H7 (cell line): ENCODE results near the gene HDGFL2. TPM values are rescaled to one million over a fixed set of nuclear protein-coding genes. Genes with fewer than 3 reads are reported as not detected.

Experiments used
- DNase-seq: peaks from one replicate; pipeline ENCODE4 v3.0.0; 2012
- H3K27me3 ChIP-seq: 2 replicates; pipeline ENCODE4 v1.6.0; 2011; ENCODE audit warnings: mild to moderate bottlenecking, low read length; ENCODE audit not compliant: control insufficient read depth, insufficient read depth
- H3K36me3 ChIP-seq: replicated peaks from 2 replicates; pipeline ENCODE4 v1.5.1; 2011; ENCODE audit warnings: low read length; ENCODE audit not compliant: control insufficient read depth, insufficient read depth
- H3K4me3 ChIP-seq: 2 replicates; pipeline ENCODE4 v1.5.1; 2011; ENCODE audit warnings: low read depth, mild to moderate bottlenecking, control low read depth, low read length, moderate library complexity; ENCODE audit not compliant: insufficient read depth
- total RNA-seq: library from RNA; depleted of rRNA; stranded (reverse); fragments of >200 nt; shearing (Covaris generic); gene quantifications from 2 replicates; pipeline ENCODE4 v1.2.3, GENCODE V29; 2014; rRNA removed

The HDGFL2 gene
- 111 and 116 TPM in 2 replicates for total RNA-seq

DNA sequence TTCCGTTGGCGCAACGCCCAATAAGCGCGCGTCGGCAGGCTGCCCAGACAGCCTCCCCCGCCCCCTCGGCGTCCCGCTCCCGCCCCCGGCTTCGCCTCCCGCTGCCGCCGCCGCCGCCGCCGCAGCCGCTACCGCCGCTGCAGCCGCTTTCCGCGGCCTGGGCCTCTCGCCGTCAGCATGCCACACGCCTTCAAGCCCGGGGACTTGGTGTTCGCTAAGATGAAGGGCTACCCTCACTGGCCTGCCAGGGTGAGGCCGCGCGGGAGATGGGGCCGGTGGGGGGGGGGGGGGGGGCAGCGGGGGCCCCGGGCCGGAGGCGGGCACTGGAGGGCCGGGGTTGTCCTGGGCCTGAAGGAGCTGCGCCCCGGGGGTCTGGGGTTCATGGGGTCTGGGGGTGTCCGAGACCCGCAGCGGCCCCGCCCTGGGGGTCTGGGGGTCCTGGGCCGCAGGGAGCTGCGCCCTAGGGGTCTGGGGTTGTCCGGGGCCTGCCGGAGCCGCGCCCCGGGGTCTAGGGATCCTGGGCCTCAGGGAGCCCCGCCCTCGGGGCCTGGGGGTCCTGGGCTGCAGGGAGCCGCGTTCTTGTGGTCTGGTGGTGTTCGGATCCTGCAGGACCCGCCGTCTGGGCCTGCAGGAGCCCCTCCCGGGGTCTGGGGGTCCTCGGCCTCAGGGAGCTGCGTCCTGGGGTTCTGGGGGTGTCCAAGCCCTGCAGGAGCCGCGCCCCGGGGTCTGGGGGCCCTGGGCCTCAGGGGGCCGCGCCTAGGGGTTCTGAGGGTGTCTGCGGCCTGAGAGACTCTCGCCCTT lies at the start of gene HDGFL2:
TSS of gene HDGFL2 (plus strand) at position 124 of the 801 bp plus-strand sequence. CDS start at position 178, 54 bp downstream.
- no peaks in the 10 kb centered on the region for H3K27me3 ChIP-seq
- H3K36me3 ChIP-seq = peaks cover 11% of the 10 kb centered on the region
- peak within 1 kb of the TSS; percentile 80 for H3K4me3 ChIP-seq
- peak; percentile 100 for DNase-seq

DNA sequence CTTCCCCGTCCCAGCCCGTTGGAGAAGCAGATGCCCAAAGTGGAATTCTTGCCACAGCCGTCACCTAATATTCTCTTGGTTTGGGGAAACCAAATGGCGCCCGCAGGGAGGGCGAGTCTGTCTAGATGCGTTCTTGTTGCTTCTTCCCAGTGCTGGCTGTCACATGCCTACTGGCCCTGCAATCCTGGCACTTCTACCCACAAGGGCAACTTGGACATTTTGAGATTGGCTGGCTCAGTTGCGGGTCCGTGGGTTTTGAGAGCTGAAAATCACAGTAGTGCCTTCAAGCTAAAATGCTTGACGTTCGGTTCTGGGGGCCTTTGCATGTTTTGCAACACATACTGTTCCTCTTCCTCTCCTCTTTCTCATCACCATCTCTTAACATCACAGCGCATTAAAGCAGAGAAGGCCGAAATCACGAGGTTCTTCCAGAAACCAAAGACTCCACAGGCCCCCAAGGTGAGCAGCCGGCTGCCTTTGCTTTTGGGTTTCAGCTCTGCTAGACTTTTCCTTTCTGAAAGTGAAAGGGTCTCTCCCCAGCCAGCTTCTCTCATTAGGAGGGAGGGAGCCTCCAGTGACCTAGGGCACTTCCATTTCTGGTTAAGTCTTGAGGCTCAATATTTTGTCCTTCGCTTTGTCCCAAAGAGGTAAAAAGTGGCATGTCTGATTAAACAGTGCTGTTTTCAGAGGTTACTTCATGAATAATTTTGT lies 48.5 kb upstream of the HDGFL2 start:
- DNase-seq = no peak
- no peaks in the 10 kb centered on the region for H3K27me3 ChIP-seq
- H3K36me3 ChIP-seq = peaks cover 42% of the 10 kb centered on the region
- H3K4me3 ChIP-seq = no peak overlapping the region

DNA sequence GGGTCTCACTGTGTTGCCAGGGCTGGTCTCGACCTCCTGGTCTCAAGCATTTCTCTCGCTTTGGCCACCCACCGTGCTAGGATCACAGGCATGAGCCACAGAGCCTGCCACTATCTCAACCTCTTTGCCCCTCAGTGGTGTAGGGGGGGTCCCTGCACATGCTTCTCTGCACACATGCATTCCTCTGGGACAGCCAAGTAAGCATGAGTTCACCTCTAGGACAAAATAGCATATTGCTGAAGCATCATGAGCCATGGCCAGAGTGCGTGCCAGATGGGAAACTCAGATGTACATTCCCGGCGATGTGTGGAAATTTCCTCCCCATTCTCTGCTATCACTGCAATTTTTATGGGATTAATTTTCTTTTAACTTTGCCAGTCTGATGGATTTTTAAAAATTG lies 46.6 kb upstream of the HDGFL2 start:
- H3K4me3 ChIP-seq = no peak overlapping the region
- no peak for DNase-seq
- H3K27me3 ChIP-seq = no peaks in the 10 kb centered on the region
- peaks cover 55% of the 10 kb centered on the region for H3K36me3 ChIP-seq

DNA sequence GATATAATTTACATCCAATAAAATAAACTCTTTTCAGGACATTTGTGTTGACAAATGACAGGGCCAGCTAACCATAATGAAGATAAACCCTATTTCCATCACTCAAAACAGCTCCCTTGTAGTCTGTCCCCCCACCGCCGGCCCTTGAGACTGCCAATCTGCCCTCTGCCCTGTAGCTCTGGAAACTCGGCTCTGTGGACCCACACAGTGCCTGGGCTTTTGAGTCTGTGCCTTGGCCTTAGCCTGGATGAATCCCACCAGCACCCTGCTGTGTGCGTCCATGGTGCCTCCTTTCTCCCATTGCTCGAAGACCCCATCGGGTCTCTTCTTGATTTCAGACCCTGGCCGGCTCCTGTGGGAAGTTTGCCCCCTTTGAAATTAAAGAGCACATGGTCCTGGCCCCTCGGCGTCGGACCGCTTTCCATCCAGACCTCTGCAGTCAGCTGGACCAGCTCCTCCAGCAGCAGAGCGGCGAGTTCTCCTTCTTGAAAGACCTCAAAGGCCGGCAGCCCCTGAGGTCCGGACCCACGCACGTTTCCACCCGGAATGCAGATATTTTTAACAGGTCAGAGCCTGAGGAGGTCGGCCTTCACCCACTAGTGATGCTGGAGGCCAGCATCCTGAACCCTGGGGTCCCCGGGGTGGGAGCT lies 43.6 kb upstream of the HDGFL2 start:
- Histone ChIP-seq H3K27me3 (no peaks in the 10 kb centered on the region), H3K36me3 (peaks cover 61% of the 10 kb centered on the region), H3K4me3 (no peak overlapping the region)
- DNase-seq = no peak

DNA sequence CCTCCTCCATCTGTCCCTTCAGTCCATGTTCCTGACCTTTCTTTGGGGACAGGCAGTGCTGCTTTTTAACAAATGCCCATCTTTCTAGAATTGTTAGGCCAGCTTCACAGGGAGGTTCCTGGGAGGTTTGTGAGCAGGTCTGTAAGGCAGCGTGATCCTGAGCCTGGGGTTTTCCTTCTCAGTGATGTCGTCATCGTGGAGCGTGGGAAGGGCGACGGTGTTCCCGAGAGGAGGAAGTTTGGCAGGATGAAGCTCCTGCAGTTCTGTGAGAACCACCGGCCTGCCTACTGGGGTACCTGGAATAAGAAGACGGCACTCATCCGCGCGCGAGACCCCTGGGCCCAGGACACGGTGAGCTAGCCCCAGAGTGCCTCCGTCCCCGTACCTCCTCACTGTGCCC lies 42.8 kb upstream of the HDGFL2 start:
- DNase-seq = no peak
- peaks cover 58% of the 10 kb centered on the region for H3K36me3 ChIP-seq

DNA sequence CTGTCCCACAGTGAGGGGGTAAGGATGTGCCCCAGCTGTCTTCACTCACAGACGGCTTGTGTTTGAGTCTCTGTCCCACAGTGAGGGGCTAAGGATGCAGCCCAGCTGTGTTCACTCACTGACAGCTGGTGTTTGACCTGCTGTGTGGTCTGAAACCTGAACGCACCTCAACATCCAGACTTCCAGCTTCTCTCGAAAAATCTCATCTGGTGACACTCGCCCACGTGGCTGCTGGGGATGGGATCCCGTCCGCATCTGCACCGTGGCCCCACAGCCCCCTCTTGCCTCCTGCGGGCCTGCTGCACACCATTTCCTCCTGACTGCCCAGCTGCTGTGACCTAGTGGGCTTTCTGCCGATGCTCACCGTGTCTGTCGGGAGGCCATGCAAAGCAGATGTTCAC lies 42.3 kb upstream of the HDGFL2 start:
- H3K4me3 ChIP-seq = no peak overlapping the region
- DNase-seq = no peak
- H3K36me3 ChIP-seq = peaks cover 63% of the 10 kb centered on the region
- no peaks in the 10 kb centered on the region for H3K27me3 ChIP-seq

More for the DNA sequence above, 42.8 kb upstream of the HDGFL2 start:
- Histone ChIP-seq H3K4me3 (no peak overlapping the region), H3K27me3 (no peaks in the 10 kb centered on the region)

DNA sequence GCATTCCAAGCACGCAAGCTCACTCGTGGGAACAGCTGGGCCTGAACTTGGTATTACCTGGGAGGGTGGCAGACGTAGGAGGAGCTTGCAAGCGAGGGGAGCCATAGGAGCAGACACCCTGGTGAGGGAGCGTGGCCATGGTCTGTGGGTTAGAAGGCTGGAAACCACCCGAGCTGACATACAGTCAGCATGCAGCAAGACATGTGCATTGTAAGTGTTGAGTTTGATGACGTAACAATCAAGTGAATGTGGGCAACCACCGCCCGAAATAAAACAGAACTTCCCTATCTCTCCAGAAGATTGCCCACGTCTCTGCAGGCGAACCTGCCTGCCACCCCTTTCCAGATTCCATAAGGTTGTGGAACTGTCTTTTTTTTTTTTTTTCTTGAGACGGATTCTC lies 41.3 kb upstream of the HDGFL2 start:
- no peak for DNase-seq
- H3K4me3 ChIP-seq = no peak overlapping the region
- H3K27me3 ChIP-seq = no peaks in the 10 kb centered on the region
- peaks cover 62% of the 10 kb centered on the region for H3K36me3 ChIP-seq

DNA sequence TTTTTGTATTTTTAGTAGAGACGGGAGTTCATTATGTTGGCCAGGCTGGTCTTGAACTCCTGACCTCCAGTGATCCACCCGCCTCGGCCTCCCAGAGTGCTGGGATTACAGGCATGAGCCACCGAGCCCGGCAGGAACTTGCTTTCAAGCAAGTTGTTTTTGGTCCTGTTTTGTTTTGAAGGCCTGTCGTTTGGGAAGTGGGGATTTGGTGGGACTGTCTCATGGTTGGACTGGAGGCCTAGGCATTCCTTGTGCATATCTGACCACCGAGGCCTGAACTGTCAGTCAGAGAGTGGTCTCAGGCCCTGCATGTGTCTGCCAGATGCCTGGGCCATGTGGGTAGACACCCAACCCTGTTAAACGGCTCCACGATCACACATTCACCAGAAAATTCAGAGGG lies 40.8 kb upstream of the HDGFL2 start:
- Histone ChIP-seq H3K27me3 (no peaks in the 10 kb centered on the region), H3K36me3 (peaks cover 64% of the 10 kb centered on the region), H3K4me3 (no peak overlapping the region)
- DNase-seq = no peak

DNA sequence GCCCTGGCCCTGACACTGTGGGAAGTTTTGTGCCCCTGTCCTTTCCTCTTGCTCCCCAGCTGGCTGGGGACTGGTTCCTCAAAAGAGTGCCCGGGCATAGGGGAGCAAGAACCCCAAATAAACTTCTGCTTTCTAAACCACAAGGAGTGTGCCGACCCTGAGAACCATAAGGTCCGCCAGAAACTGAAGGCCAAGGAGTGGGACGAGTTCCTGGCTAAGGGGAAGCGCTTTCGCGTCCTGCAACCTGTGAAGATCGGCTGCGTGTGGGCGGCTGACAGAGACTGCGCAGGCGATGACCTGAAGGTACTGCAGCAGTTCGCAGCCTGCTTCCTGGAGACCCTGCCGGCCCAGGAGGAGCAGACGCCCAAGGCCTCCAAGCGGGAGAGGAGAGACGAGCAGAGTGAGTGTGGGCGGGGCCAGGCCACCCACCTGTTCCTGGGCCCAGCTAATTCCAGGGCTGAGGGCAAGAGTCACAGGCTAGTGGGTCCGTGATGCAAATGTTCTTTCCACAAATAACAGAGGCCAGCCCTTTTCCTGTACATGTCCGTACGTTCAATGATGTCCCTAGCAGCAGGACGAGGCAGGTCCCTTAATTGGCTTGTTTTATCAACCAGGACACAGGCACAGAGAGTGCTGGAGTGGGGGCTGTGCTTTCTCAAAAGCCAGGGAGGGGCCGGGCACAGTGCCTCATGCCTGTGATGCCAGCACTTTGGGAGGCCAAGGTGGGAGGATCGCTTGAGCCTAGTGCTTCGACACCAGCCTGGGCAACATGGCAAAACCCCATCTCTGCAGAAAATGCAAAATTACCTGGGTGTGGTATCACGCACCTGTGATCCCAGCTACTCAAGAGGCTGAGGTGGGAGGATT lies 40.1 kb upstream of the HDGFL2 start:
- H3K36me3 ChIP-seq = peaks cover 68% of the 10 kb centered on the region
- peak; percentile 49 for DNase-seq
- no peak overlapping the region for H3K4me3 ChIP-seq
- H3K27me3 ChIP-seq = no peaks in the 10 kb centered on the region

DNA sequence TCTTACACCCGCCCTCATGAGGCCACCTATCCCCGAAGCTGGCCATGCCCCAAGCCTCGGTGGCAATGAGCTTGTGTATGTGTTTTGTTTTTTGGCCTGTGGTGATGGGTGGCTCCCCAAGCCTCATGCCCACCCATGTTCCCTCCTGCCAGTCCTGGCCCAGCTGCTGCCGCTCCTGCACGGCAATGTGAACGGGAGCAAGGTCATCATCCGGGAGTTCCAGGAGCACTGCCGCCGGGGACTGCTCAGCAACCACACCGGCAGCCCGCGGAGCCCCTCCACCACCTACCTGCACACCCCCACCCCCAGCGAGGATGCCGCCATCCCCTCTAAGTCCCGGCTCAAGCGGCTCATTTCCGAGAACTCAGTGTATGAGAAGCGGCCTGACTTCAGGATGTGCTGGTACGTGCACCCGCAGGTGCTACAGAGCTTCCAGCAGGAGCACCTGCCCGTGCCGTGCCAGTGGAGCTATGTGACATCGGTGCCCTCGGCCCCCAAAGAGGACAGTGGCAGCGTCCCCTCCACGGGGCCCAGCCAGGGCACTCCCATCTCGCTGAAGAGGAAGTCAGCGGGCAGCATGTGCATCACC lies 39.1 kb upstream of the HDGFL2 start:
- Histone ChIP-seq H3K27me3 (no peaks in the 10 kb centered on the region), H3K36me3 (peaks cover 68% of the 10 kb centered on the region), H3K4me3 (no peak overlapping the region)
- DNase-seq = peak; percentile 55

DNA sequence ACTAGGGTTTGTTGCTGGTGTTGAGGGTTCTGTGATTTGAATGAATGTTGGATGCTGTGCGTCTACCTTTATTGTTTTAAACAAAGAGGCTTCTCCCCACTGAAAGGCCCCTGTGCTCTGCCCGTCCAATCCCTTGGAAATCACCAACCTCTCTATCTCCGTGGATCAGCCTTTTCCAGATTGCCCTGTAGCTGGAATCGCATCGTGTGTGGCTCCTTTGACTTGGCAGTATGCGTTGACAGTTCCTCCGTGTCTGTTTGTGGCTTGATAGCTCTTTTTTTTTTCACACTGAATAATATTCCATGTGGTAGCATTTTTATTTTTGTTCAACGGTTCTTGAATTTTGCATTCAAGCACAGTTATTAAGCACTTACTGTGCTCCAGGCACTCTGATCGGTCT lies 37.7 kb upstream of the HDGFL2 start:
- H3K4me3 ChIP-seq = no peak overlapping the region
- DNase-seq = no peak
- H3K36me3 ChIP-seq = peaks cover 62% of the 10 kb centered on the region
- H3K27me3 ChIP-seq = no peaks in the 10 kb centered on the region

DNA sequence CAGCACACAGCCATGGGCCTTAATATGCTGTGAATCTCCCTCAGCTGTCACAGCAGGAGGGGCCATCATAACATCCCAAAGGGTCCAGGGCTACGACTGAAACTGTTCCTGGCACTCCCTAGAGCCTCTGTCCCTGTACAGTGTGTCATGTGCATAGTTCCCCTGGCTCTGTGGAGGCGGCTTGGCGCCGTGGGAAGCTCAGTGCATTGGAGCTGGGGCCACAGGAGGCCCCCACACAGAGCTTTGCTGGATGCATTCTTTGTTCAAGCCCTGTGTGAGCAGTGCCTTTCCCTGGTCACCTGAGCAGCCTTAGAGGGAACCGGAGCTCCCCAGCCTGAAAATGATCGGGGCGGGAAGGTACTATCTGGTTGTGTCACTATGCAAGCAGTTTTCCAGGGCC lies 35.9 kb upstream of the HDGFL2 start:
- no peak for DNase-seq
- H3K4me3 ChIP-seq = no peak overlapping the region
- H3K27me3 ChIP-seq = no peaks in the 10 kb centered on the region
- peaks cover 59% of the 10 kb centered on the region for H3K36me3 ChIP-seq

DNA sequence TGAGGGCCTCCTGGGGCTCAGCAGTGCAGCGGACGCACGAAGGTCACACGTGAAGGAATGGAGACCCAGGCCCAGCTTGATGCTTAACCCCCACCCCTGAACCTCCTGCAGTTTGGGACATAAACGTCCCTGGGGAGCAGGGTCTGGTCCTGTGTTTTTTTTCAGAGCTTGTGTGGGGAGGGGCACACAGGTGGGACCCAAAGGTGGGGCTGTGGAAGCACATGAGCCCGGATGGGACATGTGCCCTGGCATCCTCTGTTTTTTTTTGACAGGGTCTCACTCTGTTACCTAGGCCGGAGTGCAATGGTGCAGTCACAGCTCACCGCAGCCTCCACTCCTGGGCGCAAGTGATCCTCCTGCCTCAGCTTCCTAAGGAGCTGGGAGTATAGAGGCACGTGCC lies 35.0 kb upstream of the HDGFL2 start:
- Histone ChIP-seq H3K4me3 (no peak overlapping the region), H3K36me3 (peaks cover 54% of the 10 kb centered on the region), H3K27me3 (no peaks in the 10 kb centered on the region)
- no peak for DNase-seq

DNA sequence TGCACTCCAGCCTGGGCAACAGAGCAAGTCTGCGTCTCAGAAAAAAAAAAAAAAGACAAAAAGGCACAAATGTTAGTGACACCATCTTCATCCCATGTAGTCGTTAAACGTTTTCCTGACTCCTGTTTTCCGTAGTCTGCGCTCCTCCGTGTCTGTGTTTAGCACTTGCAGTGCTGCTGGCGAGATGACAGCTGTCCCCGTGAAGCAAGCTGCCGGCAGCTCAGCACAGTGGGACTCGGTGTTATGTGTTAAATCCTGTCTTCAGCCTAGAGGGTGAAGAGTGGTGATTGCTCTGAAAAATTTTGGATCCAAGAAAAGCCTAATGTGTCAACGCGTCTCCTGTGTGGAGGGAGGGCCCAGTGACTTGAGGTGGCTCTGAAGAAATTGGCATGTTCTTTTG lies 32.9 kb upstream of the HDGFL2 start:
- no peak for DNase-seq
- H3K27me3 ChIP-seq = no peaks in the 10 kb centered on the region
- H3K4me3 ChIP-seq = no peak overlapping the region
- H3K36me3 ChIP-seq = peaks cover 42% of the 10 kb centered on the region
